Parathyroid adenoma (tissue), 2 donors: ENCODE data around the gene PACS1.

ENCODE experiments used
- H2AFZ ChIP-seq: fragments of 300-600 bp; sonication (generic); one replicate; pipeline ENCODE4 v1.7.0; 2017; ENCODE audit warnings: antibody characterized with exemption, mild to moderate bottlenecking
- H3K27ac ChIP-seq: fragments of 300-600 bp; sonication (generic); one replicate; pipeline ENCODE4 v1.7.0; 2017
- H3K27me3 ChIP-seq: fragments of 300-600 bp; sonication (generic); one replicate; pipeline ENCODE4 v1.7.0; 2017; ENCODE audit warnings: low read length; ENCODE audit not compliant: control insufficient read depth, insufficient read depth
- H3K36me3 ChIP-seq: fragments of 300-600 bp; sonication (generic); one replicate; pipeline ENCODE4 v1.7.0; 2017; ENCODE audit warnings: low read length; ENCODE audit not compliant: control insufficient read depth, insufficient read depth
- H3K4me1 ChIP-seq: fragments of 300-600 bp; sonication (generic); one replicate; pipeline ENCODE4 v1.7.0; 2017; ENCODE audit warnings: control low read depth
- H3K4me2 ChIP-seq: fragments of 300-600 bp; sonication (generic); one replicate; pipeline ENCODE4 v1.7.0; 2017; ENCODE audit warnings: low read length
- H3K4me3 ChIP-seq: fragments of 300-600 bp; sonication (generic); one replicate; pipeline ENCODE4 v1.7.0; 2017; ENCODE audit warnings: low read depth, low read length
- H3K79me2 ChIP-seq: fragments of 300-600 bp; sonication (generic); one replicate; pipeline ENCODE4 v1.7.0; 2017; ENCODE audit warnings: control low read depth
- H3K9ac ChIP-seq: fragments of 300-600 bp; sonication (generic); one replicate; pipeline ENCODE4 v1.7.0; 2017; ENCODE audit warnings: mild to moderate bottlenecking
- H3K9me3 ChIP-seq: fragments of 300-600 bp; sonication (generic); one replicate; pipeline ENCODE4 v1.7.0; 2017; ENCODE audit warnings: low read length; ENCODE audit not compliant: control insufficient read depth
- CTCF ChIP-seq: fragments of 300-600 bp; sonication (generic); IDR thresholded peaks from one replicate; pipeline ENCODE4 v1.7.0; 2017; ENCODE audit warnings: antibody characterized with exemption, mild to moderate bottlenecking
- donor health status: primary hyperparathyroidism.

Gene PACS1

GRCh38 chr11:66277471-66278362, 207.6 kb downstream of the PACS1 start, which contains the start of gene CNIH2:
TSS of gene CNIH2 (plus strand) at chr11:66278175. CDS start at chr11:66278457, 282 bp downstream.
- H3K9me3 ChIP-seq: no peaks in the 10 kb centered on the region
- no peak within 1 kb of the TSS for H3K4me2 ChIP-seq
- H3K79me2 ChIP-seq: no peaks in the 10 kb centered on the region
- no peak within 1 kb of the TSS for H3K27ac ChIP-seq
- H2AFZ ChIP-seq: no peak within 1 kb of the TSS
- no peak for TF ChIP-seq CTCF
- H3K4me1 ChIP-seq: no peaks in the 10 kb centered on the region
- no peaks in the 10 kb centered on the region for H3K36me3 ChIP-seq
- no peaks in the 10 kb centered on the region for H3K27me3 ChIP-seq
- H3K9ac ChIP-seq: no peak within 1 kb of the TSS
- H3K4me3 ChIP-seq: no peak within 1 kb of the TSS

- Histone ChIP-seq H3K4me3 (no peak overlapping the region), H3K4me1 (no peaks in the 10 kb centered on the region)
Measured at GRCh38 chr11:66278363-66279091, 208.5 kb downstream of the PACS1 start.

GRCh38 chr11:66279092-66279734, 209.1 kb downstream of the PACS1 start:
- no peak for TF ChIP-seq CTCF
- no peaks in the 10 kb centered on the region for H3K4me1 ChIP-seq
- no peaks in the 10 kb centered on the region for H3K36me3 ChIP-seq
- no peak overlapping the region for H3K9ac ChIP-seq
- no peaks in the 10 kb centered on the region for H3K79me2 ChIP-seq
- no peaks in the 10 kb centered on the region for H3K27me3 ChIP-seq
- H3K9me3 ChIP-seq: no peaks in the 10 kb centered on the region
- no peak overlapping the region for H3K4me3 ChIP-seq
- no peak overlapping the region for H3K4me2 ChIP-seq
- no peak overlapping the region for H2AFZ ChIP-seq
- H3K27ac ChIP-seq: no peak overlapping the region

More at GRCh38 chr11:66278363-66279091, 208.5 kb downstream of the PACS1 start:
- no peaks in the 10 kb centered on the region for H3K27me3 ChIP-seq
- no peaks in the 10 kb centered on the region for H3K79me2 ChIP-seq
- no peak for TF ChIP-seq CTCF
- H2AFZ ChIP-seq: no peak overlapping the region
- H3K36me3 ChIP-seq: no peaks in the 10 kb centered on the region
- H3K9ac ChIP-seq: no peak overlapping the region
- H3K27ac ChIP-seq: no peak overlapping the region
- H3K4me2 ChIP-seq: no peak overlapping the region
- no peaks in the 10 kb centered on the region for H3K9me3 ChIP-seq

- Histone ChIP-seq H3K27ac (no peak overlapping the region), H3K9me3 (no peaks in the 10 kb centered on the region), H3K27me3 (no peaks in the 10 kb centered on the region), H3K4me3 (no peak overlapping the region), H3K4me2 (no peak overlapping the region), H3K36me3 (no peaks in the 10 kb centered on the region), H3K4me1 (no peaks in the 10 kb centered on the region), H2AFZ (no peak overlapping the region), H3K9ac (no peak overlapping the region), H3K79me2 (no peaks in the 10 kb centered on the region)
- no peak for TF ChIP-seq CTCF
Measured at GRCh38 chr11:66280428-66280827, 210.4 kb downstream of the PACS1 start.
